HG02973 (cell line): ENCODE measurements around the gene SUFU.
A peak's percentile ranks its signal among the peaks of the same experiment; 100 is the strongest.
"Not testable (repeated sequence)": the region's sequence is repeated elsewhere in the genome, so short reads cannot be mapped to it uniquely, and the experiment has no call there.

Experiments used
- ATAC-seq: cut with Tn5 transposase; IDR thresholded peaks from one replicate; pipeline ENCODE4 v1.9.1; 2021; ENCODE audit warnings: moderate library complexity; ENCODE audit not compliant: unreplicated experiment

The SUFU gene

DNA sequence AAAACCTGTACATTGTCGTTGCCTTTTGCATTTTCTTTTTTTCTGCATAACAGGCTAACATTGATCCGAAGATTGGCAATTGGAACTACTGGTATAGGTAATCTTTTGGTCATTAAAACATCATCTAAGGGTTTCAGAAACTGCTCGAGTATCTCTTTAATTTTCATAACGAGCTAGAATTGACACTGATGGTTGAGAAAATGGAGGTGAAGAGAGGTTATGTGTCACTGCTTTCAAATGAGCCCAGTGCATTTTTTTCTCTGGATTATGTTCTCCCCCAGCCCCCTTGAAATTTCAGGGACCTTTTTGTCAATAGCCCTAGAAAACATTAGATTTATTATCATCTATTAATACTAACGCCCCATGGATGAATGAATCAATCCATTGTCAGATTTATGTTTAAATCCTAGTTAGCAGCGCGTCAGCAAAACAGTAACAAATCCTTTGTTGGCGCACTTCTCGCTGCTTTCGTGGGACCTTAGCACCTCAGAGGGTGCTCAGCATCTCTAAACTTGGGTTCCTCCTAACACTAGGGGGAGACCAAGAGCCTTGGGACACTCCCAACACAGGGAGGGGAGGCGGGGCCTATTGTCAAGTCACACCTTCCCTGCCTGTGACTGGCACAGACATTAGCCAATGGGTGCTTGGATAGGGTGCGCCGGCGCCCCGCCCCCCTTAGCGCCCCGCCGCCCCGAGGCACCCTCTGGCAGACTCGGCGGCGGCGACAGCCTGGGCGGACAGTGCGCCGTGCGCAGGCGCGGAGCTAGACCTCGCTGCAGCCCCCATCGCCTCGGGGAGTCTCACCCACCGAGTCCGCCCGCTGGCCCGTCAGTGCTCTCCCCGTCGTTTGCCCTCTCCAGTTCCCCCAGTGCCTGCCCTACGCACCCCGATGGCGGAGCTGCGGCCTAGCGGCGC lies at the start of gene SUFU:
TSS of gene SUFU (plus strand) at position 709 of the 915 bp plus-strand sequence. CDS start at position 890, 181 bp downstream.
- ATAC-seq: peak; percentile 59

DNA sequence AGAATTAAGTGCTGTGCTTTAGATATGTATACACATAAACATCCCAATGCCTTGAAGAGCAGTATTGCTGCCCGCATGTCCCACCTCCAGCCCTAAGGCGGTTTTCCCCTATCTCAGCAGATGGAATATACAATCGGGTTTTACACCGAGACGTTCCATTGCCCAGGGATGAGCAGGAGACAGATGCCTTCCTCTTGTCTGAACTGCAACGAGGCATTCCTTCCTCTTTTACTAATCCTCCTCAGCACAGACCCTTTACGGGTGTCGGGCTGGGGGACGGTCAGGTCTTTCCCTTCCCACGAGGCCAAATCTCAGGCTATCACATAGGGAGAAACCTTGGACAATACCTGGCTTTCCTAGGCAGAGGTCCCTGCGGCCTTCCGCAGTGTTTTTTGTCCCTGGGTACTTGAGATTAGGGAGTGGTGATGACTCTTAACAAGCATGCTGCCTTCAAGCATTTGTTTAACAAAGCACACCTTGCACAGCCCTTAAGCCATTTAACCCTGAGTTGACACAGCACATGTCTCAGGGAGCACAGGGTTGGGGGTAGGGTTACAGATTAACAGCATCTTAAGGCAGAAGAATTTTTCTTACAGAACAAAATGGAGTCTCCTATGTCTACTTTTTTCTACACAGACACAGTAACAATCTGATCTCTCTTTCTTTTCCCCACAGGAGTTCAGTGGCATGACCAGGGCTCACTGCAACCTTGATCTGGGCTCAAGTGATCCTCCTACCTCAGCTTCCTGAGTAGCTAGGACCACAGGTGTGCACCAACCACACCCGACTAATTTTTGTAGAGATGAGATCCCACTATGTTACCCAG lies 48.9 kb upstream of the SUFU start:
- ATAC-seq: not testable (repeated sequence)

DNA sequence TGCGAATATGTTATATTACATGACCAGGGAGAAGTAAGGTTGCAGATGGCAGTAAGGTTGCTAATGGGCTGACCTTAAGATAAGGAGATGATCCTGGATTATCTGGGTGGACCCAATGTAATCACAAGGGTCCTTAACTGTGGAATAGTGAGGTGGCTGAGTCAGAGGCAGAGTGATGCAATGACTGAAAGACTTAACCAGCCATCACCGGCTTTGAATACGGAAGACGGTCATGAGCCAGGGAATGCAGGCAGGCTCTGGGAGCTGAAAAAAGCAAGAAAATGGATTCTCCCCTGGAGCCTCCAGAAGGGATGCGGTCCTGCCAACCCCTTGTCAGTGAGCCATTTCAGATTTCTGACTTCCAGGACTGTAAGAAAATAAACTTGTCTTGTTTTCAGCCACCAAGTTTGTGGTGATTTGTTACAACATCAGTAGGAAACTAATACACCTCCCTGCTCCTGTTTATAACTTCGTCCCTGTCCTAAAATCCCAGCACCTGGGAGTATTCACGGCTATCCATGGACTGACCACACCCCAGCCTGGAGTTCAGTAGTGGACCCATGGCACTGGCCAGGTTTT lies 47.8 kb upstream of the SUFU start:
- no peak for ATAC-seq

DNA sequence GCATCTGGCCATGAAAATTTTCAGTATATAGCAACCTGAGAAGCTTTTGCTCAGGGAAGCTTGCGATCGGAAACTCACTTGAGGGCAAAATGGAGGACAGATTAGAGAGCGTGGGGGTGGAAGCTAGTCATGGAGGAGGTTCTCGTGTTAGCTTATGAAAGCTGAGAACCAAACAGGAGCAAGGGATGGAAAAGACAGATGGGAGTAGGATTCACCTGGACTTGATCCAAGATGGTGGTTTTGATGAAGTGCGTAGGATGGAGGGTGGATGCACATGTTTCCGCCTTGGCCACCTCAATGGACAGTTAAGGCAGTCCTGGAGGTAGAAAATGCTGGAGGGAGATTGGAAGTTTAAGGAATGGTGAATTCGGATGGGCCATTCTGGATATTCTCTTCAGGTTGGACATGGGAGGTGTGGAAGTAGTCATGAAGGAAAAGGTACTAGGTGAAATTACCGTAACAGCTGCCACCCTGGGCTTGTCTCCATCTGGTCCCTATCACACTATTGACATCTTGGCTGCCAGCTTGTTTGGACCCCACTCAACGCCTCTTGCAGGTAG lies 46.1 kb upstream of the SUFU start:
- no peak for ATAC-seq

DNA sequence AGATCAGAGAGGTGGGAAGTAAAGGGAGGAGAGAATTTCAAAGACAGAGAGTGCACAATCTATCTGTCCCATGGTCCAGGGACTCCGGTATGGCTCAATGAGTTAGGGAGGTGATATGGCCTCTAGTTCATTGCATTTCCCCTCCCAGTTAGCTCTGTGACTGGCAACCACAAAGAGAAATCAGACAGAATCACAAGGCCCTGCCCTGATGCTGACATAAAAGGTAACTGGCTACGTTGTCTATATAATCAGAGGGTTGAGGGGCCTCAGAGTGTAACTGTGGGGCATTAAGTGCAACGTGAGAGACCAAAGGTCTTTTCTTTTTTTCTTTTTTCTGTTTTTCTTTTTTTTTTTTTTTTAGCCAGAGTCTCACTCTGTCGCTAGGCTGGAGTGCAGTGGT lies 45.1 kb upstream of the SUFU start:
- no peak for ATAC-seq

DNA sequence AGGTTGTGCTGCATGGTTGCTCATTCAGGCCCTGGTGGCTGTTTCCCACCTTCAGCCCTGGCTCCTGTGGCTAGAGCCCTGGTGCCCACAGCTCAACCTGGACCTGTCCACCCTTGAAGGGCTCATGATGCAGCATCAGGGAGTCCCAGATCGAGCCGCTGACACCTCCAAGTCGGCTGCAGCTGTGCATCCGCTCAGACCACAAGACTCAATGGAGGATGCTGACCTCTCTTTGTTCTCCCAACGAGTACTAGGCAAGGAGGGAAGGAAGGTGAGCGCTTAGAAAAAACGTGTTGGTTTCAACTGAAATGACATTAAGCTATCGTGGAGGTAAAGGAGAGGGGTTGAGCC lies 43.0 kb upstream of the SUFU start:
- ATAC-seq: no peak

DNA sequence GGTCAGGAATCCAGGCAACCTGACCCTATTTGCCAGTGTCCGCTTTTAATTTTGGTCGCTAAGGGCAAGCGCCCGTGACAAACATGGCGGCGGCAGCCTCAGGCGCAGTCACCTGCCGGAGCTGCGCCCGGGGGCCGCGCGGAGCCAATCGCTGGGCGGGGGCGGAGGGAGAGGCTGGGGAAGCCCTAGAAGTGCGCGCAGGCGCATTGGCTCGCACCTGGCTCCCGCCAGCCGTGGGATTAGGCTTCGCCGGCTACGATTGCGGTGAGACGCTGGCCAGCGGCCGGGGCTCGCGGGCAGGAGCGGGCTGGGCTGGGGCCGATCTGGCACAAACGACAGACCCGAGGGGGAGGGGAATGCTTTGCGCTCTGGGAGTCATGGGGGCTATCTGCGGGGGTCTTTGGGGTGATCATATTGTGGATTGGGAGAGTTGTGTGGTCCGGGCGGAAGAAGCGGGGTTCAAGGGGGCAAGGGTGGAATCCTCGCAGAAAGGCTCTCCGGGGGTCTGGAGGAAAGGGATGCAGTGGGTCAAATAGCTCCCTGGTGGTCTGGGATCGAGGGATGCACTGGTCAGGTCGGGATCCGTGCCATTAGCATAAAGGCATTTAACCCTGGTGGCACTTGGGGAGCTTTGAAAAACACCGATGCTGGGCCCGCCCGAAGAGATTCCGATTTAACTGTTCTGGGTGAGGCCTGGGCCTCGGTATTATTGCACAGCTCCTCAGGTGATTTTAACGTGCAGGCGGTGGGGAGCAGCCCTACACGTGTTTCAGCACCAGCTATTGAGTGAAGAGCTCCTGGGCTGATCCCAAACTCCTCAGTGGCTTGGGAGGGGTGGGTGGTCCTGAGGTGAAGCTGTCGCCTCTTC lies 42.4 kb upstream of the SUFU start:
- ATAC-seq: peak; percentile 64

DNA sequence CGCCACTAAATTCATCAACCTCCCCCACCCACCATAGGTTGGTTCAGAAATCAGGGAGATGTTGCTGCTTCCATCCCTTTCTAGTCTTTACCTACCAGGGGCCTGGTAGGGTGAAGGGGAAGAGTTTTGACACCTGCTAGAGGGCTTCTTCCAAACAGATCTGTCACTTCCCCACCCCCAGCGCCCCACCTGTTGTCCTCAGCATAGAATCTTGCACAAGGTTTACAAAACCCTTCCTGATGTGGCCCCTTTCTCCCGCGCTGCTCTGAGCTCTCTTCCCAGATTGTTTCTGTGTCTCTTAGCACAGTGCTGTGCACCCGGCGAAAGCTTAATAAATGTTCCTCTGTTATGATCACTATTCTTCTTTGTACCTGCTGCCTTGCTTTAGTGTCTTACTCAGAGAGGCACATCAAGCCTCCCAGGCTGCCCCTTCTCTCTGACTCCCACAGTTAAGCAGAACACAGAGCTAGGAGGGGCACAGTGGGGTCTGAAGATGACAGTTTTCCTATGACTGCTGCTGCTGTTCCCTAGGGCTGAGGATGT lies 41.2 kb upstream of the SUFU start:
- ATAC-seq: no peak

DNA sequence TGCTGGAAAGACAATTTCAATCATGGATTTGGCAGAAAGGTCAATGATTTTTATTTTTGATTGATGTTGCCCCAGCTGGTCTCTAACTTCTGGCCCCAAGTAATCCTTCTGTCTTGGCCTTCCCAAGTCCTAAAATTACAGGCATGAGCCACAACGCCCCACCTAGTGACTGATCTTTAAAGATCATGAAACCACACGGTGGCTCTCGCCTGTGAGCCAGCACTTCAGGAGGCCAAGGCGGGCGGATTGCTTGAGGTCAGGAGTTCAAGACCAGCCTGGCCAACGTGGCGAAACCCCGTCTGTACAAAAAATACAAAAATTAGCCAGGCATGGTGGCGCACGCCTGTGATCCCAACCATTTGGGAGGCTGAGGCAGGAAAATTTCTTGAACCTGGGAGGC lies 39.8 kb upstream of the SUFU start:
- ATAC-seq: no peak

DNA sequence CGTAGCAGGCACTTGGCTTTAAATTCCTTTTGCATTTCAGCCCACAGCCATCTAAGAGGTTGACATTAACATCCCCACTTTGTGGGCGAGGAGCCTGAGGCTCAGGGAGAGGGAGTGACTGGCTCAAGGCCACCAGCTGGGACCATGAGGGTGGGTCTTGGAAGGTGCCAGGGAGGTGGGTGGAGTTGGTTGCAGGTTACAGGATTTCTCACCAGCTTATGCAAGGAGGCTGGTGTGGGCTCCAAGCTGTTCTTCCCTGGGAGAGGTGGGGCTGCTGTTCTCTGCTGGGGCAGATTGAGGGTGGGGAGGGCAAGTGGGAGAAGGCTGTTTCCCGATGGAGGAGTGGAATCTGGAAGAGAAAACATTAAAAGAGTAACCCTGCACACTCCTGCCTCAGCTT lies 38.3 kb upstream of the SUFU start:
- ATAC-seq: no peak

DNA sequence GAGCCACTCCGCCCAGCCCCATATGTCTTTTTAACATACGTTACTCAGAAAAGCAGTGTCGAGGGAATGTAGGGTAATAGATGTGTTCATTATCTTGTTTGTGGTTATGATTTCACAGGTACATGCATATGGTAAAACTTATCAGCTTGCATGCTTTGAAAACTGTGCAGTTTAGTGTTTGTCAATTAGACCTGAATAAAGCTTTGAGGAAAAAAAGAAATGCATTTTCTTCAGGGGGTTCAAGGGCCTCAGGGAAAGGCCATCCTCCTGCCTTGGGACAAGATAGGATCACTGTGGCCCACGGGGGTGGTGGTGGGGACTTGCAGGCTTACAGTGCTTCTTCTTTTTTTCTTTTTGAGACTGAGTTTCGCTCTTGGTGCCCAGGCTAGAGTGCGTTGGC lies 36.5 kb upstream of the SUFU start:
- no peak for ATAC-seq

DNA sequence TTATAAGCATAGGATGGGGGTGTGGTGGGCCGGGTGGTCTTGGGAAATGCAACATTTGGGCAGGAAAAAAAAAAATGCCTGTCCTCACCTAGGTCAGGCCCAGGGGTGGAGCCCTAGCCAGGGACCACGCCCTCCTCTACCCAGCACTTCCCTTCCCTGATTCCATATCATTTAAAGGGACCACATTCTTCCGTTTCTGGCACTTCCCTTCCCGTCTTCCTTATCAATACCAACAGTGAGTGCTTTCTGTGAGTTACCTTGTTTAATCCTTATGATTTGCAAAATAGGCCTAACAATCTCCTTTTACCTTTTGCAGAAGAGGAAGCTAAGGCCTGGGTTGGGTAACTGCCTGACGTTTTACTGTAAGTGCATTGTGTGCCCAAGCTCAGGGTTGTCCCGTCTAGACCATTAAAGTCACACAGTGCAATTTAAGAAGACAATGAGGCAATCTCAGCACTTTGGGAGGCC lies 35.8 kb upstream of the SUFU start:
- no peak for ATAC-seq

DNA sequence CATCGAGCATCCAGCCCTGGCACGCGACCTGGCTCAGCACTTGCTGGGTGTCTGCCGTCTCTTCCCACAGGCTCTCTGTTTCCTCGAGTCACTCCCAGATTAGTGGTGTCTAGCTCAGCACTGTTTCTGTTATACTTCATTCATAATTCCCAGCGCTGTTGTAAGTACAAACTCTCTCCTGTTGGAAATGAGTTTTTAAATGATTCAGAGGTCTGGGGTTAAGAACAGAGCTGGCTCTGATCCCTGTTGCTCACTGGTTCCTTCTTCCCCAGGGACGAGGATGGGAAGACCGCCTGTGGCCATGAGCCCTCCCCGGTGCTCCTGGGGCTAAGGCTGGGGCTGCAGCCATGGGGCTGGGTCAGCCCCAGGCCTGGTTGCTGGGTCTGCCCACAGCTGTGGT lies 35.1 kb upstream of the SUFU start:
- no peak for ATAC-seq

DNA sequence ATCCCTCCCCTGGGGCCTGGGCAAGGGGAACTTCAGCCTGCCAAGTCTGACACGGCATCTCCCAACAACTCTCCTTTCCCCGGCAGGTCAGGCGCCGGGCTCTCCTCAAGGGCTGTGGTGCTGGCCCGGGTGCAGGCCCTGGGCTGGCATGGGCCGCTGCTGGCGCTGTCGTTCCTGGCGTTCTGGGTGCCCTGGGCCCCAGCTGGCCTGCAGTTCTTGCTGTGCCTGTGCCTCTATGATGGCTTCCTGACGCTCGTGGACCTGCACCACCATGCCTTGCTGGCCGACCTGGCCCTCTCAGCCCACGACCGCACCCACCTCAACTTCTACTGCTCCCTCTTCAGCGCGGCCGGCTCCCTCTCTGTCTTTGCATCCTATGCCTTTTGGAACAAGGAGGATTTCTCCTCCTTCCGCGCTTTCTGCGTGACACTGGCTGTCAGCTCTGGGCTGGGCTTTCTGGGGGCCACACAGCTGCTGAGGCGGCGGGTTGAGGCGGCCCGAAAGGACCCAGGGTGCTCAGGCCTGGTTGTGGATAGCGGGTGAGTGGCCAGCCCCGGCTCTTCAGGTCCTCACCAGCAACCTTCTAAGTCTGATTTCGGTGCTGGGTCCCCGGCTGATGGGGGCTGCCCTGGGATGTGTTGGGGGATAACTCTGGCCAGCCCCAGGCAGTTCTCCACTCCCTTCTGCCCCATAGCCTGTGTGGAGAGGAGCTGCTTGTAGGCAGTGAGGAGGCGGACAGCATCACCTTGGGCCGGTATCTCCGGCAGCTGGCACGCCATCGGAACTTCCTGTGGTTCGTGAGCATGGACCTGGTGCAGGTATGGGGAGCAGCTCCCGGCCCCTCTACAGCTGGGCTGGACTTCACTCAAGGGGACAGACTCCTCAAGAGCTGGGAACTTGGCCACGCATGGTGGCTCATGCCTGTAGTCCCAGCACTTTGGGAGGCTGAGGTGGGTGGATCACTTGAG lies 32.9 kb upstream of the SUFU start:
- ATAC-seq: no peak

DNA sequence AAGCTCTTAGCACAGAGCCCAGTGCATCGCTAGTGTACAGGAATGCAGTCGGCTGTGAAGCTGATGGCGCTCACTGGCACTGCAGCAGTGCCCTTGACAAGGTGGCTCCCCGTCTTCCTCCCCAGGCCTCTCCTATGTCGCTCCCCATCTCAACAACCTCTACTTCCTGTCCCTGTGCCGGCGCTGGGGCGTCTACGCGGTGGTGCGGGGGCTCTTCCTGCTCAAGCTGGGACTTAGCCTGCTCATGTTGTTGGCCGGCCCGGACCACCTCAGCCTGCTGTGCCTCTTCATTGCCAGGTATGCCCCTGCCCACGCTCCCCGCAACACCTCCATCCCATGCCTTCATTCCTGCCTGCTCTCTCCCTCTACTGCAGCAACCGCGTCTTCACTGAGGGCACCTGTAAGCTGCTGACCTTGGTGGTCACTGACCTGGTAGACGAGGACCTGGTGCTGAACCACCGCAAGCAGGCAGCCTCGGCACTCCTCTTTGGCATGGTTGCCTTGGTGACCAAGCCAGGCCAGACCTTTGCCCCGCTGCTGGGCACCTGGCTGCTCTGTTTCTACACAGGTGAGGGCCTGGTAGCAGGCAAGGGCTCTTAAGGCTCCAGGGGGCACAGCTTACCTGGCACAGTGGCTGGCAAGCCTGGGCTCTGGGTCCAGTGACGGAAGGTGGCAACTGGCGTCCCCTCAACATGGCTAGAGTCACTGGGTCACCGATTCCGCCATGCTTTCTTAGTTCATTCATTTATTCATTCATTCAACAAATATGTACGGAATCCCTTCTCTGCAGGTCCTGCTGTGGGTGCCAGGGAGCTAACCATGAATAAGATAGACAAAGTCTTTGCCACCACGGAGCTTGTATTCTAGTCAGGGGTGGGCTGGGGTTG lies 30.1 kb upstream of the SUFU start:
- no peak for ATAC-seq

DNA sequence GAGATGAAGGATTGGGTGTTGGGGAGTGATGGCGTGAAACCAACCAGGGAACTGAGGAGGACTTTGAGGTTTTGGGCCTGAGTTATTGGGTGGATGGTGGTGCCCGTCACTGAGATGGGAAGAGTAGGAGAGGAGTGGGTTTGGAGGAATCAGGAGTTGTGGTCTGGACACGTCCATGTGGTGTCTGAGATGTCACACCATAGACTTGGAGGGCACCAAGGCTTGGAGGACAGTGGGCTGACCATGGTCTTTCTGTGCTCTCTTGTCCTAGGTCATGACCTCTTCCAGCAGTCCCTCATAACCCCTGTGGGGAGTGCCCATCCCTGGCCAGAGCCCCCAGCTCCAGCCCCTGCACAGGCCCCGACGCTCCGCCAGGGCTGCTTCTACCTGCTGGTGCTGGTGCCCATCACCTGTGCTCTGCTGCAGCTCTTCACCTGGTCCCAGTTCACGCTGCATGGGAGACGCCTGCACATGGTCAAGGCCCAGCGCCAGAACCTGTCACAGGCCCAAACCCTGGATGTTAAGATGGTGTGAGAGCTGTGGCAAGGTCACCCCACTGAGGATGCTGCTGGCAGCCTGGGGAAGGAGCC lies 28.2 kb upstream of the SUFU start:
- no peak for ATAC-seq

DNA sequence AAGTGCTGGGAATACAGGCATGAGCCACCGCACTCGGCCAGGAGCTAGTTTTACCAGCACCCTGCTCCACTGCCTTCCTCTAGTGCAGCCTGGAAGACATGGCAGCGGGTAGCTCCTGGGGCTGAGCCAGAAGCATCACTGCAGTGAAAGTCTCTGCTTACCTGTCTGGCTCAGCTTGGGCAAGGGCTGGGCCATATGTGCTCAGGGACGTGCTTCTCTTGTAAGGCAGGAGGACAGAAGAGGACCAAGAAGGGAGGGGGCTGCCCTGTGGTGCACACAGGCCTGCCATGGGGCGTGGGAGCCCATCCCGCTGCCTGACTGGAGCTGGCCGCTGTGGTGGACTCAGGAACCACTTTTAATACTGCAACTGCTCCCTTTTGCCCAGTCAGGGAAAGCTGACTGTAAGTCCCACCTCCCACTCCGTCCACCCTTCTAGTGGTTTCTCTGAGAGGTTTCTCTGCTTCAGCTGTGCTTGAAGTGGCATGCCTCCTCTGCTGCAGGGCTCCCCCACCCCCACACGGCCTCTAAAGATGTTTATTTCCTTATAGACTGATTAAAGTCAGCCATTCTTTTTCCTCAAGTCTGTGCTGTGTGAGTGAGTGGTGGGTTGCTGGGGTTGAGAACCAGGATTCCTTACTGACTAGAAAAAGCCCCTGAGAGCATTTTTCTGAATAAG lies 27.2 kb upstream of the SUFU start:
- no peak for ATAC-seq
